GM06990 (cell line): Measurements from ENCODE around the gene ZNF430.
A peak's percentile ranks its signal among the peaks of the same experiment; 100 is the strongest.

Experiments
- DNase-seq: peaks from one replicate; pipeline ENCODE4 v3.0.0-alpha.2; 2011; ENCODE audit not compliant: insufficient read length; ENCODE audit errors: extremely low read depth
- H3K27me3 ChIP-seq: replicated peaks from 2 replicates; pipeline ENCODE4 v1.6.0; 2011; ENCODE audit warnings: low read length; ENCODE audit not compliant: control insufficient read depth, insufficient read depth
- H3K36me3 ChIP-seq: 2 replicates; pipeline ENCODE4 v1.5.1; 2011; ENCODE audit warnings: low read length; ENCODE audit not compliant: control insufficient read depth, insufficient read depth
- H3K4me3 ChIP-seq: replicated peaks from 2 replicates; pipeline ENCODE4 v1.5.1; 2011; ENCODE audit warnings: low read depth, mild to moderate bottlenecking, control low read depth, low read length
- TF ChIP-seq, protein P1 (sequence below): IDR thresholded peaks from 2 replicates; pipeline ENCODE4 v1.5.1; 2011; ENCODE audit warnings: low read length, control low read depth, mild to moderate bottlenecking, inconsistent platforms; ENCODE audit not compliant: insufficient read depth, poor library complexity, severe bottlenecking

The ZNF430 gene

DNA sequence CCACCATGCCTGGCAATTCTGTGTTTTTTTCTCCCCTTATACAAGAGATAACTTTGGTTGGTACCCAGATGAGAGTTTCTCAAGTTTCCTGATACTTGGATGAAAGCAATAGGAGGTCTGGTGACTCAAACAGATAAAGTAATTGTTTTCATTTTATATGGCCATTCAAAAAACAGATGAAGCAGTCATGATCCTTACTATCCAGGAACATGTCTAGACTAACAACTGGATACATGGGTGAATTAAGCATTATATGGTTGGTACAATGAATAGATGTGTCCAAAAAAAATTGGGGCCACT, 8.5 kb downstream of the ZNF430 start:
- TF ChIP-seq, protein P1, sequence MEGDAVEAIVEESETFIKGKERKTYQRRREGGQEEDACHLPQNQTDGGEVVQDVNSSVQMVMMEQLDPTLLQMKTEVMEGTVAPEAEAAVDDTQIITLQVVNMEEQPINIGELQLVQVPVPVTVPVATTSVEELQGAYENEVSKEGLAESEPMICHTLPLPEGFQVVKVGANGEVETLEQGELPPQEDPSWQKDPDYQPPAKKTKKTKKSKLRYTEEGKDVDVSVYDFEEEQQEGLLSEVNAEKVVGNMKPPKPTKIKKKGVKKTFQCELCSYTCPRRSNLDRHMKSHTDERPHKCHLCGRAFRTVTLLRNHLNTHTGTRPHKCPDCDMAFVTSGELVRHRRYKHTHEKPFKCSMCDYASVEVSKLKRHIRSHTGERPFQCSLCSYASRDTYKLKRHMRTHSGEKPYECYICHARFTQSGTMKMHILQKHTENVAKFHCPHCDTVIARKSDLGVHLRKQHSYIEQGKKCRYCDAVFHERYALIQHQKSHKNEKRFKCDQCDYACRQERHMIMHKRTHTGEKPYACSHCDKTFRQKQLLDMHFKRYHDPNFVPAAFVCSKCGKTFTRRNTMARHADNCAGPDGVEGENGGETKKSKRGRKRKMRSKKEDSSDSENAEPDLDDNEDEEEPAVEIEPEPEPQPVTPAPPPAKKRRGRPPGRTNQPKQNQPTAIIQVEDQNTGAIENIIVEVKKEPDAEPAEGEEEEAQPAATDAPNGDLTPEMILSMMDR: no peak
- Histone ChIP-seq H3K36me3 (peaks cover 6% of the 10 kb centered on the region), H3K27me3 (no peaks in the 10 kb centered on the region), H3K4me3 (no peak overlapping the region)
- DNase-seq: peak; percentile 37

DNA sequence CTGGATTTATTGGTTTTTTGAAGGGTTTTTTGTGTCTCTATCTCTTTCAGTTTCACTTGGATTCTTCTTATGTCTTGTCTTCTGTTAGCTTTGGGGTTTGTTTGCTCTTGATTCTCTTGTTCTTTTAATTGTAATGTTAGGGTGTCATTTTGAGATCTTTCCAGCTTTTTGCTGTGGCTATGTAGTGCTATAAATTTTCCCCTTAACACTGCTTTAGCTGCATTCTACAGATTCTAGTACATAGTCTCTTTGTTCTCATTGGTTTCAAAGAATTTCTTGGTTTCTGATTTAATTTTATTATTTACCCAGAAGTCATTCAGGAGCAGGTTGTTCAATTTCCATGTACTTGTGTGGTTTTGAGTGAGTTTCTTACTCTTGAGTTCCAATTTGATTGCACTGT, 24.6 kb downstream of the ZNF430 start:
- DNase-seq: no peak
- no peaks in the 10 kb centered on the region for H3K27me3 ChIP-seq
- TF ChIP-seq, protein P1: no peak
- no peak overlapping the region for H3K4me3 ChIP-seq
- H3K36me3 ChIP-seq: peaks cover 3% of the 10 kb centered on the region

DNA sequence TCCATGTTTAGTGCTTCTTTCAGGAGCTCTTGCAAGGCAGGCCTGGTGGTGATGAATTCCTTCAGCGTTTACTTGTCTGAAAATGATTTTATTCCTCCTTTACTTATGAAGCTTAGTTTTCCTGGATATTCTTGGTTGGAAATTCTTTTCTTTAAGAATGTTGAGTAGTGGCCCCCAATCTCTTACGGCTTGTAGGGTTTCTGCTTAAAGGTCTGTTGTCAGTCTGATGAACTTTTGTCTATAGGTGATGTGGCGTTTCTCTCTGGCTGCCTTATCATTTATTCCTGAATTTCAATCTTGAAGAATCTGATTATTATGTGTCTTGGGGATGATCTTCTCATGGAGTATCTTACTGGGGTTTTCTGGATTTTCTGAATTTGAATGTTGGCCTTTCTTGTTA, 26.0 kb downstream of the ZNF430 start:
- TF ChIP-seq, protein P1: no peak
- Histone ChIP-seq H3K36me3 (peaks cover 3% of the 10 kb centered on the region), H3K4me3 (no peak overlapping the region)

DNA sequence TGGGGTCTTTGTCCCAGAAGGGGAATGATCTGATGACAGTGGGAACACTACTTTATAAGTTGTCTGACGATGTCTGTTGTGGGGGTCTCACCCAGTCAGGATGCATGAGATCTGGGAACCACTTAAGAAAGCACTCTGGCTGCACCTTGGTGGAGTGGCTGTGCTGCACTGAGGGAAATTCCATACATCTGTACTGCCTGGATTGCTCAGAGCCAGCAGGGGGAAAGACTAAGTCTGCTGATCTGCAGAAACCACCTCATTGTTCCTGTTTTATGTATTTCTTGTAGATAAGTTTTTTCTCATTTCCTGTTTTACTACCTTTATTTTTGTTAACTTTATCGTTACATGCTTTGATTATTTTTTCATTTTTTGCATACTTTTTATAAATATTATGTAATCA, 27.3 kb downstream of the ZNF430 start:
- H3K27me3 ChIP-seq: no peaks in the 10 kb centered on the region
- no peak overlapping the region for H3K4me3 ChIP-seq
- TF ChIP-seq, protein P1: no peak
- DNase-seq: no peak
- peaks cover 5% of the 10 kb centered on the region for H3K36me3 ChIP-seq

More for the DNA sequence above, 26.0 kb downstream of the ZNF430 start:
- no peak for DNase-seq
- H3K27me3 ChIP-seq: no peaks in the 10 kb centered on the region

DNA sequence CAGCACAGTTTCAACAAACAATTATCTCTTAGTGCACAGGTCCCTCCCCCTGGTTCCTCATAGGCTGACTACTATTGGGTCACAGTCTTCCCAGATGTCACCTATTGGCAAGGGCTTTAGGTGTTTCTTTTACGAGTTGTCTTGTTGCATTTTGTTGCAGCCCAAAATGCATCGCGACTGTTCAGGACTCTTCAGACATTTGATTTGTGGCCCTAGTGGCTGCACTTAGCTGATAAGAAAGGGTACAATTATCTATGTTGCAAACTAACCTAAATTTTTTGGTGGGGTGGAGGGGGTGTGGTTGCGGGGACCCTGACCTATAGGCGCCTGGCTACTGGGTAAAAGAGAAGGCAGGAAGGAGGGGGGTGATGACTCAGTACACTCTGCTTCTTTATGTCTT, 32.4 kb downstream of the ZNF430 start:
- TF ChIP-seq, protein P1: no peak

DNA sequence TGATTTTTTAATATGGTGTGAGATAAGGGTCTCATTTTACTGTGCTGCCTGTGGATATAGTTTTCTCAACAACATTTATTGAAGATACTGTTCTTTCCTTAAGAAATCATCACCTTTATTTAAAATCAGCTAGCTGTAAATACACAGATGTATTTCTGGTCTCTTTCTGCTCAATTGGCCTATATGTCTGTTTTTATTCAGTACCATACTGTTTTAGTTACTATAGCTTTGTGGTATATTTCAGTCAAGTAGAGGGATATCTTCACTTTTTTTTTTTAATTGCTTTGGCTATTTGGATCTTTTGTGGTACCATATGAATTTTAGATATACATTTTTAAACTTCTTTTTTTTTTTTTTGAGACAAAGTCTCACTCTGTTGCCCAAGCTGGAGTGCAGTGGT, 44.9 kb downstream of the ZNF430 start:
- TF ChIP-seq, protein P1: no peak
- DNase-seq: no peak
- Histone ChIP-seq H3K27me3 (no peaks in the 10 kb centered on the region), H3K4me3 (no peak overlapping the region), H3K36me3 (no peaks in the 10 kb centered on the region; the same call in 1 of the 2 replicates)

More for the DNA sequence above, 32.4 kb downstream of the ZNF430 start:
- Histone ChIP-seq H3K4me3 (no peak overlapping the region), H3K27me3 (no peaks in the 10 kb centered on the region), H3K36me3 (peaks cover 6% of the 10 kb centered on the region)
- no peak for DNase-seq
